ENCODE measurements around the gene PRR20A. TPM values are rescaled to one million over a fixed set of nuclear protein-coding genes. Genes with fewer than 3 reads are reported as not detected.
"Not testable (repeated sequence)": the region's sequence is repeated elsewhere in the genome, so short reads cannot be mapped to it uniquely, and the experiment has no call there.

PRR20A gene
- not detected for total RNA-seq

- not testable (repeated sequence) for DNase-seq
Measured at GRCh38 chr13:57140235-57140968, at the start of gene PRR20A. Gene PRR20A (plus strand): TSS chr13:57140918. CDS start chr13:57141305, 387 bp downstream.

- no peak for DNase-seq
Measured at GRCh38 chr13:57114945-57115344, 25.8 kb upstream of the PRR20A start.

- DNase-seq, result peak; percentile 1
Measured at GRCh38 chr13:57123681-57124080, 17.0 kb upstream of the PRR20A start.

- DNase-seq, result no peak
Measured at GRCh38 chr13:57128909-57129308, 11.8 kb upstream of the PRR20A start.

- no peak for DNase-seq
Measured at GRCh38 chr13:57136093-57136492, 4.6 kb upstream of the PRR20A start.

GRCh38 chr13:57137585-57137984 lies 3.1 kb upstream of the PRR20A start:
- DNase-seq, result no peak

- DNase-seq, result no peak
Measured at GRCh38 chr13:57138988-57139387, 1.7 kb upstream of the PRR20A start.

GRCh38 chr13:57139781-57140180 lies 937 bp upstream of the PRR20A start:
- not testable (repeated sequence) for DNase-seq

- not testable (repeated sequence) for DNase-seq
Measured at GRCh38 chr13:57147188-57147587, 6.5 kb downstream of the PRR20A start, which contains the start of gene PRR20B. Gene PRR20B (plus strand): TSS chr13:57147488. CDS start chr13:57147875, 387 bp downstream.

GRCh38 chr13:57148106-57148505 lies 7.4 kb downstream of the PRR20A start:
- not testable (repeated sequence) for DNase-seq

GRCh38 chr13:57153761-57154160 lies 13.0 kb downstream of the PRR20A start, which contains the start of gene PRR20C:
Gene PRR20C (plus strand): TSS chr13:57154061. CDS start chr13:57154448, 387 bp downstream.
- DNase-seq, result not testable (repeated sequence)

GRCh38 chr13:57160332-57160731 lies 19.6 kb downstream of the PRR20A start, which contains the start of gene PRR20D:
Gene PRR20D (plus strand): TSS chr13:57160632. CDS start chr13:57161019, 387 bp downstream.
- DNase-seq, result not testable (repeated sequence)

GRCh38 chr13:57166897-57167296 lies 26.2 kb downstream of the PRR20A start, which contains the start of gene PRR20E:
Gene PRR20E (plus strand): TSS chr13:57167197. CDS start chr13:57167584, 387 bp downstream.
- not testable (repeated sequence) for DNase-seq

- no peak for DNase-seq
Measured at GRCh38 chr13:57191667-57192066, 50.9 kb downstream of the PRR20A start.

Small RNAs within 50 kb of the gene (small RNA-seq; reads per million reads assigned to genes)
- gene PRR20FP, result not detected

Other genes with a start within 250 kb of the PRR20A start
- gene PRR20B, start 6.6 kb downstream of the PRR20A start, total RNA-seq, result not detected
- gene PRR20C, start 13.1 kb downstream of the PRR20A start, total RNA-seq, result not detected
- not detected for gene PRR20D, start 19.7 kb downstream of the PRR20A start, total RNA-seq
- gene PRR20E, start 26.3 kb downstream of the PRR20A start, total RNA-seq, result not detected

Data from occipital lobe (tissue), 3 donors.